ENCODE data around the gene CHCHD3.

CHCHD3 gene

GRCh38 chr7:132817949-132818348 is 263.9 kb downstream of the CHCHD3 start:
- no peak overlapping the region for H3K27ac ChIP-seq
- H4K20me1 ChIP-seq (ENCODE audit: insufficient read depth), result no peaks in the 10 kb centered on the region
- no peak overlapping the region for H3K4me2 ChIP-seq
- H3K27me3 ChIP-seq (ENCODE audit: insufficient read depth, low read depth), result no peaks in the 10 kb centered on the region
- no peak overlapping the region for H3K4me3 ChIP-seq (IDR thresholded peaks at IDR 0.05; ENCODE audit: insufficient read depth, low read depth, low read length)
- no peaks in the 10 kb centered on the region for H3K79me2 ChIP-seq (ENCODE audit: insufficient read depth, low read depth)
- H3K9ac ChIP-seq, result no peak overlapping the region
- TF ChIP-seq CTCF (conservative IDR thresholded peaks at IDR 0.05; ENCODE audit: low read depth, low read length), result no peak
- no peaks in the 10 kb centered on the region for H3K4me1 ChIP-seq (ENCODE audit: low read depth, poor library complexity, severe bottlenecking)
- H3K36me3 ChIP-seq (ENCODE audit: insufficient read depth), result no peaks in the 10 kb centered on the region
- H2AFZ ChIP-seq (ENCODE audit: low read depth), result no peak overlapping the region

GRCh38 chr7:132815696-132816311 is 266.1 kb downstream of the CHCHD3 start:
- Histone ChIP-seq H3K4me1 (ENCODE audit: low read depth, poor library complexity, severe bottlenecking) (no peaks in the 10 kb centered on the region), H3K36me3 (ENCODE audit: insufficient read depth) (no peaks in the 10 kb centered on the region), H3K4me2 (no peak overlapping the region)

GRCh38 chr7:132815130-132815529 is 266.8 kb downstream of the CHCHD3 start:
- Histone ChIP-seq H3K36me3 (ENCODE audit: insufficient read depth) (no peaks in the 10 kb centered on the region), H4K20me1 (ENCODE audit: insufficient read depth) (no peaks in the 10 kb centered on the region), H3K27me3 (ENCODE audit: insufficient read depth, low read depth) (no peaks in the 10 kb centered on the region), H3K79me2 (ENCODE audit: insufficient read depth, low read depth) (no peaks in the 10 kb centered on the region), H3K4me2 (no peak overlapping the region), H3K9ac (no peak overlapping the region), H3K4me3 (IDR thresholded peaks at IDR 0.05; ENCODE audit: insufficient read depth, low read depth, low read length) (no peak overlapping the region), H3K27ac (no peak overlapping the region), H3K4me1 (ENCODE audit: low read depth, poor library complexity, severe bottlenecking) (no peaks in the 10 kb centered on the region), H2AFZ (ENCODE audit: low read depth) (no peak overlapping the region)
- TF ChIP-seq CTCF (conservative IDR thresholded peaks at IDR 0.05; ENCODE audit: low read depth, low read length), result no peak

More at GRCh38 chr7:132815696-132816311, 266.1 kb downstream of the CHCHD3 start:
- Histone ChIP-seq H3K27ac (no peak overlapping the region), H4K20me1 (ENCODE audit: insufficient read depth) (no peaks in the 10 kb centered on the region), H2AFZ (ENCODE audit: low read depth) (no peak overlapping the region), H3K9ac (no peak overlapping the region), H3K4me3 (IDR thresholded peaks at IDR 0.05; ENCODE audit: insufficient read depth, low read depth, low read length) (no peak overlapping the region), H3K79me2 (ENCODE audit: insufficient read depth, low read depth) (no peaks in the 10 kb centered on the region), H3K27me3 (ENCODE audit: insufficient read depth, low read depth) (no peaks in the 10 kb centered on the region)
- TF ChIP-seq CTCF (conservative IDR thresholded peaks at IDR 0.05; ENCODE audit: low read depth, low read length), result no peak

GRCh38 chr7:132810561-132810960 is 271.3 kb downstream of the CHCHD3 start:
- H3K4me1 ChIP-seq (ENCODE audit: low read depth, poor library complexity, severe bottlenecking), result no peaks in the 10 kb centered on the region
- no peak overlapping the region for H3K4me3 ChIP-seq (IDR thresholded peaks at IDR 0.05; ENCODE audit: insufficient read depth, low read depth, low read length)
- H3K79me2 ChIP-seq (ENCODE audit: insufficient read depth, low read depth), result no peaks in the 10 kb centered on the region
- H3K4me2 ChIP-seq, result no peak overlapping the region
- no peaks in the 10 kb centered on the region for H4K20me1 ChIP-seq (ENCODE audit: insufficient read depth)
- no peaks in the 10 kb centered on the region for H3K27me3 ChIP-seq (ENCODE audit: insufficient read depth, low read depth)
- no peak overlapping the region for H3K27ac ChIP-seq
- no peaks in the 10 kb centered on the region for H3K36me3 ChIP-seq (ENCODE audit: insufficient read depth)
- TF ChIP-seq CTCF (conservative IDR thresholded peaks at IDR 0.05; ENCODE audit: low read depth, low read length), result no peak
- no peak overlapping the region for H2AFZ ChIP-seq (ENCODE audit: low read depth)
- H3K9ac ChIP-seq, result no peak overlapping the region
